Calu3 (cell line): ENCODE measurements around the gene KATNAL2. TPM values are rescaled to one million over a fixed set of nuclear protein-coding genes. Genes with fewer than 3 reads are reported as not detected.

Experiments used
- BruUV-seq: library from RNA; stranded (reverse); fragments of 400-500 nt; replicated peaks from 2 replicates; lab custom pipeline; 2021; lab: Mats Ljungman, UMichigan
- CTCF ChIA-PET: fragments of 300-600 bp; sonication (Branson Sonifier 250); formaldehyde crosslinking; loops from one replicate; lab custom pipeline; 2022; ENCODE audit warnings: antibody characterized with exemption; lab: Charles Lee
- DNase-seq: peaks from one replicate; pipeline ENCODE4 v3.0.0; 2022
- H3K27ac Mint-ChIP-seq: one replicate; pipeline ENCODE4 v1.8.0; 2022; ENCODE audit warnings: mixed read lengths; ENCODE audit not compliant: unreplicated experiment
- H3K27me3 Mint-ChIP-seq: one replicate; pipeline ENCODE4 v1.8.0; 2022; ENCODE audit warnings: mixed read lengths; ENCODE audit not compliant: unreplicated experiment
- H3K36me3 Mint-ChIP-seq: one replicate; pipeline ENCODE4 v1.8.0; 2022; ENCODE audit warnings: mild to moderate bottlenecking, moderate library complexity, mixed read lengths; ENCODE audit not compliant: insufficient read depth, unreplicated experiment
- H3K4me1 Mint-ChIP-seq: one replicate; pipeline ENCODE4 v1.8.0; 2022; ENCODE audit warnings: mild to moderate bottlenecking, low read depth, mixed read lengths; ENCODE audit not compliant: unreplicated experiment
- H3K4me3 Mint-ChIP-seq: one replicate; pipeline ENCODE4 v1.8.0; 2022; ENCODE audit warnings: mild to moderate bottlenecking, low read depth, moderate library complexity, mixed read lengths; ENCODE audit not compliant: unreplicated experiment
- H3K9me3 Mint-ChIP-seq: one replicate; pipeline ENCODE4 v1.8.0; 2022; ENCODE audit warnings: low read depth, mixed read lengths; ENCODE audit not compliant: unreplicated experiment
- intact Hi-C: fragments of 100-400 bp; cut with micrococcal nuclease; formaldehyde crosslinking; loops from one replicate; pipeline ENCODE4 v1.10.0; 2022; ENCODE audit not compliant: unreplicated experiment
- total RNA-seq: library from RNA; stranded (reverse); gene quantifications from 2 replicates; pipeline ENCODE4 v1.2.3, GENCODE V29; 2022
- TF ChIP-seq, protein P1 (sequence below): fragments of 200-600 bp; IDR thresholded peaks from one replicate; pipeline ENCODE4 v1.8.0; 2022; ENCODE audit warnings: antibody characterized with exemption; ENCODE audit not compliant: unreplicated experiment

The KATNAL2 gene
- total RNA-seq, 1 experiment from 2014 or later, result 5.7 TPM

DNA sequence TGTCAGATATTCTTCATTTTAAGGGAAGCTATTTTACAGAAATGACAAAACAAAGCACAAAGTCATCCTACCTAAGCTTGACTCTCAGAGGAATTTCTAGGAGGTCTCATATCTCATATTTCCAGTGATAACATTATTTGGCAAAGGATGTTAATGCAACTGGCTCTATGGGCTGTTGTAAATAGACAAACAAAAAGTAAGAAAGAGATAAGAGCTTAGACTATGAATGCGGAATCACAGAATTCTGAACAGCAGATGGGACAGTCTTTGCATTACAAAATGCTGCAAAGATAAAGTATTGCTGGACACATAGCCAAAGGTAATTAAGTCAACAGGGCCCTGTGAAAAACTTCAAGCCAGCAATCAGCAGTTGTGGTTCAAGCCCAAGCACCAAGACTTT lies 24.0 kb upstream of the KATNAL2 start:
- no peaks in the 10 kb centered on the region for H3K4me1 Mint-ChIP-seq
- H3K27me3 Mint-ChIP-seq, result no peaks in the 10 kb centered on the region
- TF ChIP-seq, protein P1, sequence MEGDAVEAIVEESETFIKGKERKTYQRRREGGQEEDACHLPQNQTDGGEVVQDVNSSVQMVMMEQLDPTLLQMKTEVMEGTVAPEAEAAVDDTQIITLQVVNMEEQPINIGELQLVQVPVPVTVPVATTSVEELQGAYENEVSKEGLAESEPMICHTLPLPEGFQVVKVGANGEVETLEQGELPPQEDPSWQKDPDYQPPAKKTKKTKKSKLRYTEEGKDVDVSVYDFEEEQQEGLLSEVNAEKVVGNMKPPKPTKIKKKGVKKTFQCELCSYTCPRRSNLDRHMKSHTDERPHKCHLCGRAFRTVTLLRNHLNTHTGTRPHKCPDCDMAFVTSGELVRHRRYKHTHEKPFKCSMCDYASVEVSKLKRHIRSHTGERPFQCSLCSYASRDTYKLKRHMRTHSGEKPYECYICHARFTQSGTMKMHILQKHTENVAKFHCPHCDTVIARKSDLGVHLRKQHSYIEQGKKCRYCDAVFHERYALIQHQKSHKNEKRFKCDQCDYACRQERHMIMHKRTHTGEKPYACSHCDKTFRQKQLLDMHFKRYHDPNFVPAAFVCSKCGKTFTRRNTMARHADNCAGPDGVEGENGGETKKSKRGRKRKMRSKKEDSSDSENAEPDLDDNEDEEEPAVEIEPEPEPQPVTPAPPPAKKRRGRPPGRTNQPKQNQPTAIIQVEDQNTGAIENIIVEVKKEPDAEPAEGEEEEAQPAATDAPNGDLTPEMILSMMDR, result no peak
- no peak for DNase-seq
- intact Hi-C loops, result no loop called here
- H3K9me3 Mint-ChIP-seq, result peaks cover 5% of the 10 kb centered on the region
- no TSS peak for BruUV-seq
- H3K4me3 Mint-ChIP-seq, result no peak overlapping the region
- CTCF ChIA-PET, result no interaction called here
- no peak overlapping the region for H3K27ac Mint-ChIP-seq
- peaks cover 5% of the 10 kb centered on the region for H3K36me3 Mint-ChIP-seq

DNA sequence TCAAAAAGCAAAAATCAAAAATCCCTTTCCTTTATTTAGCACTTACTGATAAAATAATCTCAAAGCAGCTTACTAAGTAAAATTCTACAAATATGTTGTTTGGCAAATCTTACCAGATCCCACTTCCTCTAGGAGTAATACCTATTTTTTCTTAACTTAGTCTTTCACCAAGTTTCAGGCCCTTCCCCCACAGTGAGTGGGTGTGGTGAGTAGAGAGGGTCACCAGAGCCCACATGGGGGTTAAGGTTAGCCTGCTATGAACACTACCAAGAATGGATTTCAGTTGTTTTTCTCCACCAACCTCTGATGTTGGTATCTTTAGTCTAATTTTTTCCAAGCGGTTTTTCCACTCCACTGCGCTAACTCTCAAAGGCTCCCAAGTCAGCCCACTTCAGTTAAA lies 23.3 kb upstream of the KATNAL2 start:
- no peak overlapping the region for H3K27ac Mint-ChIP-seq
- TF ChIP-seq, protein P1, result no peak
- intact Hi-C loops, result no loop called here
- no peaks in the 10 kb centered on the region for H3K36me3 Mint-ChIP-seq
- BruUV-seq, result no TSS peak
- no peaks in the 10 kb centered on the region for H3K27me3 Mint-ChIP-seq
- peaks cover 4% of the 10 kb centered on the region for H3K9me3 Mint-ChIP-seq
- H3K4me1 Mint-ChIP-seq, result no peaks in the 10 kb centered on the region
- DNase-seq, result no peak
- CTCF ChIA-PET, result no interaction called here
- no peak overlapping the region for H3K4me3 Mint-ChIP-seq

DNA sequence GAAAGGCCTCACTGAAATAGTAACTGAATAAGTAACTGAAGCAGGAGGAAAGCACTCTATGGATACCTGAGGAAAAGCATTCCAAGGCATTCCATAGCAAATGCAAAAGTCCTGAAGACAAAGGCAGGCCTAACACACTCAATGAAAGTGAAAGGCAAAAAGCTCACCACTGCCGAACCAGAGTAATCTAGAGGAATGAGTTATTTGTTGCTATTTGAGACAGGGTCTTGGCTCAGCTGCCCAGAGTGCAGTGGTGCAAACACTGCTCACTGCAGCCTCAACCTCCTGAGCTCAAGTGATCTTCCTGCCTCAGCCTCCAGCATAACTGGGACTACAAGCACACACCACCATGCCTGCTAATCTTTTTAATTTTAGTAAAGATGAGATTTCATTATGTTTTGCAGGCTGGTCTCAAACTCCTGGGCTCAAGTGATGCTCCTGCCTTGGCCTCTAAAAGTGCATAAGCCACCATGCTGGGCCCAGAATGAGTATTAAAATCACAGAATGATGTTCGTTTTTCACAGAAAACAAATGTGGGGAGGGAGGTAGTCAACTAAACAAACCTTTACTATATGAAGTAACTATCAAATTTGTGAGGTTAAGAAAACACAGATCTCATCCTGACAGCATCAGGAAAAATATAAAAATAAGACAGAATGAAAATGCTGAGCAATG lies 18.0 kb upstream of the KATNAL2 start:
- no peaks in the 10 kb centered on the region for H3K4me1 Mint-ChIP-seq
- H3K4me3 Mint-ChIP-seq, result no peak overlapping the region
- intact Hi-C loops, result no loop called here
- DNase-seq, result no peak
- TF ChIP-seq, protein P1, result no peak
- no peak overlapping the region for H3K27ac Mint-ChIP-seq
- H3K9me3 Mint-ChIP-seq, result no peaks in the 10 kb centered on the region
- no peaks in the 10 kb centered on the region for H3K27me3 Mint-ChIP-seq
- BruUV-seq, result no TSS peak
- CTCF ChIA-PET, result no interaction called here
- no peaks in the 10 kb centered on the region for H3K36me3 Mint-ChIP-seq

DNA sequence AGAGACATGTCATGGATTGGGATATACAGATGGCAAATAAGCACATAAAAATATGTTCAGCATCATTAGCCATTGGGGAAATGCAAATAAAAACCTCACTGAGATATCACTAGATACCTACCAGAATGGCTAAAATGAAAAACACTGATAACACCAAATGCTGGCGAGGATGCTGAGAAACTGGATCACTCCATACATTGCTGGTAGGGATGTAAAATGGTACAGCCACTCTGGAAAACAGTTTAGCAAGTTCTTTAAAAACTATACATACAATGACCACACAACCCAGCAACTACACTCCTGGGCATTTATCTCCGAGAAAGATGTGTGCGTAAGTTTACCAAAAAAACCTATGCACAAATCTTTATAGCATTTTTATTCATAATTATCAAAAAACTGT lies 14.0 kb upstream of the KATNAL2 start:
- CTCF ChIA-PET, result no interaction called here
- Mint-ChIP-seq H3K36me3 (no peaks in the 10 kb centered on the region), H3K9me3 (peaks cover 3% of the 10 kb centered on the region), H3K4me3 (no peak overlapping the region), H3K27ac (no peak overlapping the region), H3K4me1 (peaks cover 9% of the 10 kb centered on the region), H3K27me3 (no peaks in the 10 kb centered on the region)
- intact Hi-C loops, result no loop called here
- TF ChIP-seq, protein P1, result no peak
- BruUV-seq, result no TSS peak
- no peak for DNase-seq
